HepG2 (cell line): ENCODE measurements around the gene BEST2. TPM values are rescaled to one million over a fixed set of nuclear protein-coding genes. Genes with fewer than 3 reads are reported as not detected.

ENCODE experiments used
- HOXA3 ChIP-seq: sonication (generic); formaldehyde crosslinking; IDR thresholded peaks from 2 replicates; pipeline ENCODE4 v1.5.0; 2020; ENCODE audit warnings: missing genetic modification reagents
- MYC ChIP-seq: sonication (generic); formaldehyde crosslinking; IDR thresholded peaks from 2 replicates; pipeline ENCODE4 v1.9.0; 2021; ENCODE audit warnings: missing genetic modification reagents, borderline replicate concordance
- NAIF1 ChIP-seq: sonication (generic); formaldehyde crosslinking; IDR thresholded peaks from 2 replicates; pipeline ENCODE4 v1.5.0; 2020; ENCODE audit warnings: mild to moderate bottlenecking, missing genetic modification reagents, borderline replicate concordance
- NR2F2 ChIP-seq: IDR thresholded peaks from 2 replicates; pipeline ENCODE4 v1.6.1; 2012; ENCODE audit warnings: low read depth, inconsistent platforms, borderline replicate concordance
- SNRNP70 ChIP-seq: fragments of 200-400 bp; formaldehyde crosslinking; IDR thresholded peaks from 2 replicates; pipeline ENCODE4 v1.6.1; 2017; ENCODE audit warnings: mild to moderate bottlenecking, low read depth, low read length, moderate library complexity
- SRSF4 ChIP-seq: fragments of 200-400 bp; formaldehyde crosslinking; IDR thresholded peaks from one replicate; pipeline ENCODE4 v1.6.1; 2018; ENCODE audit warnings: mild to moderate bottlenecking, low read depth, low read length, moderate library complexity; ENCODE audit not compliant: poor library complexity, severe bottlenecking
- TOE1 ChIP-seq: sonication (generic); formaldehyde crosslinking; IDR thresholded peaks from 2 replicates; pipeline ENCODE4 v1.4.0; 2020; ENCODE audit warnings: mild to moderate bottlenecking, missing genetic modification reagents
- ZFYVE20 ChIP-seq: sonication (generic); formaldehyde crosslinking; IDR thresholded peaks from 2 replicates; pipeline ENCODE4 v1.8.0; 2023; ENCODE audit warnings: low read depth, mild to moderate bottlenecking, moderate library complexity, missing genetic modification reagents, borderline replicate concordance
- ZMYM4 ChIP-seq: sonication (generic); formaldehyde crosslinking; IDR thresholded peaks from 2 replicates; pipeline ENCODE4 v1.8.1; 2023; ENCODE audit warnings: mild to moderate bottlenecking, missing genetic modification reagents
- ZNF121 ChIP-seq: sonication (generic); formaldehyde crosslinking; IDR thresholded peaks from 2 replicates; pipeline ENCODE4 v1.5.0; 2020; ENCODE audit warnings: mild to moderate bottlenecking, missing genetic modification reagents
- ZNF224 ChIP-seq: sonication (generic); formaldehyde crosslinking; IDR thresholded peaks from 2 replicates; pipeline ENCODE4 v1.5.0; 2020; ENCODE audit warnings: mild to moderate bottlenecking, missing genetic modification reagents
- ZNF230 ChIP-seq: sonication (generic); formaldehyde crosslinking; IDR thresholded peaks from 2 replicates; pipeline ENCODE4 v1.4.0; 2020; ENCODE audit warnings: mild to moderate bottlenecking, missing genetic modification reagents
- ZNF317 ChIP-seq: sonication (generic); formaldehyde crosslinking; IDR thresholded peaks from 2 replicates; pipeline ENCODE4 v1.5.0; 2020; ENCODE audit warnings: mild to moderate bottlenecking, missing genetic modification reagents
- ZNF383 ChIP-seq: sonication (generic); formaldehyde crosslinking; IDR thresholded peaks from 2 replicates; pipeline ENCODE4 v1.4.0; 2020; ENCODE audit warnings: missing genetic modification reagents, mild to moderate bottlenecking, borderline replicate concordance
- ZNF503 ChIP-seq: sonication (generic); formaldehyde crosslinking; IDR thresholded peaks from 2 replicates; pipeline ENCODE4 v1.4.0; 2020; ENCODE audit warnings: missing genetic modification reagents
- ZNF557 ChIP-seq: sonication (generic); formaldehyde crosslinking; IDR thresholded peaks from 2 replicates; pipeline ENCODE4 v1.4.0; 2020; ENCODE audit warnings: missing genetic modification reagents
- ZNF577 ChIP-seq: sonication (generic); formaldehyde crosslinking; IDR thresholded peaks from 2 replicates; pipeline ENCODE4 v1.4.0; 2020; ENCODE audit warnings: mild to moderate bottlenecking, low read depth, missing genetic modification reagents, borderline replicate concordance
- polyA plus RNA-seq, 8 experiments: library from polyadenylated mRNA; depleted of rRNA in 3 of 8; stranded (reverse) in 7 of 8; unstranded in 1 of 8; fragments of >200 nt; fragmentation: Illumina TruSeq in 4 of 8; extraction: Trizol in 4 of 8; gene quantifications; 2 replicates each; pipeline versions ENCODE4 v1.2.1 to v1.2.3, GENCODE V29; 2011 to 2016; ENCODE audit warnings: low read depth in 4 of 8, missing spikeins in 1 of 8, mixed read lengths in 1 of 8; ENCODE audit not compliant: insufficient read depth in 1 of 8
- total RNA-seq, 5 experiments: library from RNA; depleted of rRNA; stranded (reverse); fragments of >200 nt; fragmentation: Illumina TruSeq; extraction: Trizol; gene quantifications; 2 replicates each; pipeline ENCODE4 v1.2.3, GENCODE V29; 2016; ENCODE audit warnings: low read depth in 1 of 5
- TF ChIP-seq, protein P1 (sequence below): sonication (generic); formaldehyde crosslinking; conservative IDR thresholded peaks from 2 replicates; pipeline ENCODE4 v1.4.0; 2020; ENCODE audit warnings: mild to moderate bottlenecking, missing genetic modification reagents, moderate library complexity
- TF ChIP-seq, protein P2 (sequence below), 2 experiments: sonication (generic) in 1 of 2; formaldehyde crosslinking in 1 of 2; IDR thresholded peaks; 2 replicates each; pipeline versions ENCODE4 v1.4.0 to v1.6.1; 2016 to 2020; ENCODE audit warnings: borderline replicate concordance in 1 of 2, low read depth in 1 of 2, mild to moderate bottlenecking in 1 of 2, missing genetic modification reagents in 1 of 2

BEST2 gene
- total and polyA plus RNA-seq, 2 of the 13 experiments (the other 11 are each of a cell fraction or from before 2014, with no cell fraction given), result not detected

DNA sequence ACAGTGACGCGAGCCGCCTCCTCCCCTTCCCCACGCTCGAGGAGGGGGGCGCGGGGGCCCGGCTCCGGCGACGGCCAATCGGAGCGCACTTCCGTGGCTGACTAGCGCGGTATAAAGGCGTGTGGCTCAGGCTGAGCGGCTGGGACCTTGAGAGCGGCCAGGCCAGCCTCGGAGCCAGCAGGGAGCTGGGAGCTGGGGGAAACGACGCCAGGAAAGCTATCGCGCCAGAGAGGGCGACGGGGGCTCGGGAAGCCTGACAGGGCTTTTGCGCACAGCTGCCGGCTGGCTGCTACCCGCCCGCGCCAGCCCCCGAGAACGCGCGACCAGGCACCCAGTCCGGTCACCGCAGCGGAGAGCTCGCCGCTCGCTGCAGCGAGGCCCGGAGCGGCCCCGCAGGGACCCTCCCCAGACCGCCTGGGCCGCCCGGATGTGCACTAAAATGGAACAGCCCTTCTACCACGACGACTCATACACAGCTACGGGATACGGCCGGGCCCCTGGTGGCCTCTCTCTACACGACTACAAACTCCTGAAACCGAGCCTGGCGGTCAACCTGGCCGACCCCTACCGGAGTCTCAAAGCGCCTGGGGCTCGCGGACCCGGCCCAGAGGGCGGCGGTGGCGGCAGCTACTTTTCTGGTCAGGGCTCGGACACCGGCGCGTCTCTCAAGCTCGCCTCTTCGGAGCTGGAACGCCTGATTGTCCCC, 39.9 kb downstream of the BEST2 start, which contains the start of gene JUNB (continued):
- TF ChIP-seq, protein P1, sequence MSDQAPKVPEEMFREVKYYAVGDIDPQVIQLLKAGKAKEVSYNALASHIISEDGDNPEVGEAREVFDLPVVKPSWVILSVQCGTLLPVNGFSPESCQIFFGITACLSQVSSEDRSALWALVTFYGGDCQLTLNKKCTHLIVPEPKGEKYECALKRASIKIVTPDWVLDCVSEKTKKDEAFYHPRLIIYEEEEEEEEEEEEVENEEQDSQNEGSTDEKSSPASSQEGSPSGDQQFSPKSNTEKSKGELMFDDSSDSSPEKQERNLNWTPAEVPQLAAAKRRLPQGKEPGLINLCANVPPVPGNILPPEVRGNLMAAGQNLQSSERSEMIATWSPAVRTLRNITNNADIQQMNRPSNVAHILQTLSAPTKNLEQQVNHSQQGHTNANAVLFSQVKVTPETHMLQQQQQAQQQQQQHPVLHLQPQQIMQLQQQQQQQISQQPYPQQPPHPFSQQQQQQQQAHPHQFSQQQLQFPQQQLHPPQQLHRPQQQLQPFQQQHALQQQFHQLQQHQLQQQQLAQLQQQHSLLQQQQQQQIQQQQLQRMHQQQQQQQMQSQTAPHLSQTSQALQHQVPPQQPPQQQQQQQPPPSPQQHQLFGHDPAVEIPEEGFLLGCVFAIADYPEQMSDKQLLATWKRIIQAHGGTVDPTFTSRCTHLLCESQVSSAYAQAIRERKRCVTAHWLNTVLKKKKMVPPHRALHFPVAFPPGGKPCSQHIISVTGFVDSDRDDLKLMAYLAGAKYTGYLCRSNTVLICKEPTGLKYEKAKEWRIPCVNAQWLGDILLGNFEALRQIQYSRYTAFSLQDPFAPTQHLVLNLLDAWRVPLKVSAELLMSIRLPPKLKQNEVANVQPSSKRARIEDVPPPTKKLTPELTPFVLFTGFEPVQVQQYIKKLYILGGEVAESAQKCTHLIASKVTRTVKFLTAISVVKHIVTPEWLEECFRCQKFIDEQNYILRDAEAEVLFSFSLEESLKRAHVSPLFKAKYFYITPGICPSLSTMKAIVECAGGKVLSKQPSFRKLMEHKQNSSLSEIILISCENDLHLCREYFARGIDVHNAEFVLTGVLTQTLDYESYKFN, result peak; percentile 74
- TF ChIP-seq SRSF4 (no peak), ZNF577 (CRISPR knock-in tag) (no peak), NR2F2 (no peak), ZNF557 (CRISPR knock-in tag) (no peak; the same call in 1 of the 2 replicates), MYC (CRISPR knock-in tag) (peak; percentile 86; the same call in 1 of the 2 replicates), ZNF224 (no peak), ZFYVE20 (CRISPR knock-in tag) (no peak), ZNF383 (no peak), ZNF317 (CRISPR knock-in tag) (no peak), ZMYM4 (CRISPR knock-in tag) (peak; percentile 91), ZNF121 (CRISPR knock-in tag) (no peak), TOE1 (CRISPR knock-in tag) (no peak), HOXA3 (CRISPR knock-in tag) (peak; percentile 83), ZNF230 (no peak), SNRNP70 (no peak), ZNF503 (peak; percentile 81; the same call in 1 of the 2 replicates), NAIF1 (CRISPR knock-in tag) (no peak)
- TF ChIP-seq, protein P2, sequence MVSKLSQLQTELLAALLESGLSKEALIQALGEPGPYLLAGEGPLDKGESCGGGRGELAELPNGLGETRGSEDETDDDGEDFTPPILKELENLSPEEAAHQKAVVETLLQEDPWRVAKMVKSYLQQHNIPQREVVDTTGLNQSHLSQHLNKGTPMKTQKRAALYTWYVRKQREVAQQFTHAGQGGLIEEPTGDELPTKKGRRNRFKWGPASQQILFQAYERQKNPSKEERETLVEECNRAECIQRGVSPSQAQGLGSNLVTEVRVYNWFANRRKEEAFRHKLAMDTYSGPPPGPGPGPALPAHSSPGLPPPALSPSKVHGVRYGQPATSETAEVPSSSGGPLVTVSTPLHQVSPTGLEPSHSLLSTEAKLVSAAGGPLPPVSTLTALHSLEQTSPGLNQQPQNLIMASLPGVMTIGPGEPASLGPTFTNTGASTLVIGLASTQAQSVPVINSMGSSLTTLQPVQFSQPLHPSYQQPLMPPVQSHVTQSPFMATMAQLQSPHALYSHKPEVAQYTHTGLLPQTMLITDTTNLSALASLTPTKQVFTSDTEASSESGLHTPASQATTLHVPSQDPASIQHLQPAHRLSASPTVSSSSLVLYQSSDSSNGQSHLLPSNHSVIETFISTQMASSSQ (IDR thresholded peaks at IDR 0.05; ENCODE audit: low read depth), result no peak
- TF ChIP-seq, protein P2 (CRISPR knock-in tag; IDR thresholded peaks at IDR 0.05; ENCODE audit: borderline replicate concordance), result peak; percentile 61; the same call in 1 of the 2 replicates
